ENCODE measurements around the gene LRRC32. TPM values are rescaled to one million over a fixed set of nuclear protein-coding genes. Genes with fewer than 3 reads are reported as not detected.

The LRRC32 gene
- total RNA-seq, 1 experiment from 2014 or later, result not detected

GRCh38 chr11:76689313-76690260, 19.0 kb upstream of the LRRC32 start:
- Histone ChIP-seq H3K9me3 (ENCODE audit: low read length) (no peaks in the 10 kb centered on the region), H3K27me3 (ENCODE audit: low read length) (no peaks in the 10 kb centered on the region), H3F3A (ENCODE audit: low read length, unreplicated experiment) (no peaks in the 10 kb centered on the region), H3K4me1 (ENCODE audit: insufficient read depth, low read length) (no peaks in the 10 kb centered on the region), H3K4me3 (ENCODE audit: low read length) (no peak overlapping the region), H3K9me2 (replicated peaks; ENCODE audit: low read length) (no peaks in the 10 kb centered on the region), H3K79me2 (ENCODE audit: low read length) (no peaks in the 10 kb centered on the region), H3K9ac (ENCODE audit: low read length) (no peak overlapping the region), H3K36me3 (ENCODE audit: low read depth, low read length) (no peaks in the 10 kb centered on the region), H3K27ac (ENCODE audit: low read length) (no peak overlapping the region), H3K4me2 (ENCODE audit: low read length) (no peak overlapping the region), H2AFZ (ENCODE audit: low read length) (no peak overlapping the region), H4K20me1 (ENCODE audit: low read length) (no peaks in the 10 kb centered on the region)
- ATAC-seq (no peak), DNase-seq (no peak)
- TF ChIP-seq EZH2 (IDR thresholded peaks at IDR 0.05; ENCODE audit: low read length, unreplicated experiment) (no peak), EZH2phosphoT487 (IDR thresholded peaks at IDR 0.05; ENCODE audit: borderline replicate concordance, low read length) (no peak), CTCF (conservative IDR thresholded peaks at IDR 0.05; ENCODE audit: low read depth, low read length) (no peak)
- POLR2A ChIA-PET (ENCODE audit: unreplicated experiment), result no interaction called here
- intact Hi-C loops (cut with micrococcal nuclease), result no loop called here
- BruUV-seq (replicated peaks), result no TSS peak
- CTCF ChIA-PET, result no interaction called here

- no peaks in the 10 kb centered on the region for H3K36me3 ChIP-seq (ENCODE audit: low read depth, low read length)
- no peaks in the 10 kb centered on the region for H3K9me2 ChIP-seq (replicated peaks; ENCODE audit: low read length)
- H3F3A ChIP-seq (ENCODE audit: low read length, unreplicated experiment), result no peaks in the 10 kb centered on the region
- TF ChIP-seq EZH2phosphoT487 (IDR thresholded peaks at IDR 0.05; ENCODE audit: borderline replicate concordance, low read length), result no peak
- H4K20me1 ChIP-seq (ENCODE audit: low read length), result no peaks in the 10 kb centered on the region
- no peaks in the 10 kb centered on the region for H3K4me1 ChIP-seq (ENCODE audit: insufficient read depth, low read length)
- H3K9ac ChIP-seq (ENCODE audit: low read length), result no peak overlapping the region
- H3K27ac ChIP-seq (ENCODE audit: low read length), result no peak overlapping the region
- CTCF ChIA-PET, result no interaction called here
- ATAC-seq, result no peak
- H3K79me2 ChIP-seq (ENCODE audit: low read length), result no peaks in the 10 kb centered on the region
- H3K4me2 ChIP-seq (ENCODE audit: low read length), result no peak overlapping the region
- H3K4me3 ChIP-seq (ENCODE audit: low read length), result no peak overlapping the region
- intact Hi-C loops (cut with micrococcal nuclease), result no loop called here
- H2AFZ ChIP-seq (ENCODE audit: low read length), result no peak overlapping the region
- H3K27me3 ChIP-seq (ENCODE audit: low read length), result no peaks in the 10 kb centered on the region
- POLR2A ChIA-PET (ENCODE audit: unreplicated experiment), result no interaction called here
- no TSS peak for BruUV-seq (replicated peaks)
- no peaks in the 10 kb centered on the region for H3K9me3 ChIP-seq (ENCODE audit: low read length)
- no peak for DNase-seq
These were observed 17.6 kb upstream of the LRRC32 start for GRCh38 chr11:76688146-76688545.

GRCh38 chr11:76686261-76687079, 15.9 kb upstream of the LRRC32 start:
- Histone ChIP-seq H3F3A (ENCODE audit: low read length, unreplicated experiment) (no peaks in the 10 kb centered on the region), H3K9me2 (replicated peaks; ENCODE audit: low read length) (no peaks in the 10 kb centered on the region), H3K9ac (ENCODE audit: low read length) (no peak overlapping the region), H3K27ac (ENCODE audit: low read length) (no peak overlapping the region), H3K4me3 (ENCODE audit: low read length) (no peak overlapping the region), H3K36me3 (ENCODE audit: low read depth, low read length) (no peaks in the 10 kb centered on the region), H3K27me3 (ENCODE audit: low read length) (no peaks in the 10 kb centered on the region), H3K9me3 (ENCODE audit: low read length) (no peaks in the 10 kb centered on the region), H2AFZ (ENCODE audit: low read length) (no peak overlapping the region), H3K4me1 (ENCODE audit: insufficient read depth, low read length) (no peaks in the 10 kb centered on the region), H3K79me2 (ENCODE audit: low read length) (no peaks in the 10 kb centered on the region), H3K4me2 (ENCODE audit: low read length) (no peak overlapping the region), H4K20me1 (ENCODE audit: low read length) (no peaks in the 10 kb centered on the region)
- DNase-seq (no peak), ATAC-seq (no peak)
- intact Hi-C loops (cut with micrococcal nuclease), result no loop called here
- TF ChIP-seq CTCF (conservative IDR thresholded peaks at IDR 0.05; ENCODE audit: low read depth, low read length) (no peak), EZH2 (IDR thresholded peaks at IDR 0.05; ENCODE audit: low read length, unreplicated experiment) (no peak), EZH2phosphoT487 (IDR thresholded peaks at IDR 0.05; ENCODE audit: borderline replicate concordance, low read length) (no peak)
- POLR2A ChIA-PET (ENCODE audit: unreplicated experiment), result interaction anchor here (0.7 kb wide), 1 partner anchor 37 kb away, joined by 3 read pairs; no protein-coding TSS in a partner anchor
- no TSS peak for BruUV-seq (replicated peaks)
- CTCF ChIA-PET, result no interaction called here

Data from PC-3 (cell line).